Measurements from ENCODE around the gene CSAD.

DNA sequence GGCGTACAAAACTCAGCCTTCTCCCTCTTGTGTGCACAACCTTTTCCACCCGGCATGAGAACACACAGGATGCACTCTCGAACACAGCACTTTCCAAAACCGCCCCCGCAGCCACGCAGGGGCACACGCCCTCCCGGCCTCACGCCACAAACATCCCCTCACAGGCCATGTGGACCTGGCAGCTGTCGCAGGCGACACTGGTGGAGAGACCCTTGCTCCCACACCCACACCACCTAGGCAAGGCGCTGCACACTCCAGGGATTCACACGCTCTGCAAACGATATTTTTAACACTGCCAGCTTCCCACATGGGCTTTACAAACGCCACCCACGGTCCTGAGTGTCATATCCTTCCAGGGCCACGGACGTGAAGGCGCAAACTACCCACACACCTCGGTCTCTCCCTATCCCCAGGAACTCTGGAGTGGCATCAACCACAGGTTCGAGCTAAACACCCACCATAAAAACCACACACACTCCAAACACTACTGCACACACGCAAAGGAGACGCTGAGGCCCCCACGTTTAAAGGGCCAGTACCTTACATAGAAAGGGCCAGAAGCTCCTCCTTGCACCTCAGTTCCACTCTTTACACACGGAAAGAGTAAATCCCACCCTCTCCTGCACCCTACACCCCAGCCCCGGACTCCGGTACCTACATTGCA is 38.7 kb upstream of the CSAD start:
- TF ChIP-seq, protein P1, sequence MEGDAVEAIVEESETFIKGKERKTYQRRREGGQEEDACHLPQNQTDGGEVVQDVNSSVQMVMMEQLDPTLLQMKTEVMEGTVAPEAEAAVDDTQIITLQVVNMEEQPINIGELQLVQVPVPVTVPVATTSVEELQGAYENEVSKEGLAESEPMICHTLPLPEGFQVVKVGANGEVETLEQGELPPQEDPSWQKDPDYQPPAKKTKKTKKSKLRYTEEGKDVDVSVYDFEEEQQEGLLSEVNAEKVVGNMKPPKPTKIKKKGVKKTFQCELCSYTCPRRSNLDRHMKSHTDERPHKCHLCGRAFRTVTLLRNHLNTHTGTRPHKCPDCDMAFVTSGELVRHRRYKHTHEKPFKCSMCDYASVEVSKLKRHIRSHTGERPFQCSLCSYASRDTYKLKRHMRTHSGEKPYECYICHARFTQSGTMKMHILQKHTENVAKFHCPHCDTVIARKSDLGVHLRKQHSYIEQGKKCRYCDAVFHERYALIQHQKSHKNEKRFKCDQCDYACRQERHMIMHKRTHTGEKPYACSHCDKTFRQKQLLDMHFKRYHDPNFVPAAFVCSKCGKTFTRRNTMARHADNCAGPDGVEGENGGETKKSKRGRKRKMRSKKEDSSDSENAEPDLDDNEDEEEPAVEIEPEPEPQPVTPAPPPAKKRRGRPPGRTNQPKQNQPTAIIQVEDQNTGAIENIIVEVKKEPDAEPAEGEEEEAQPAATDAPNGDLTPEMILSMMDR (IDR thresholded peaks at IDR 0.05 in 8 of 11, conservative IDR thresholded peaks at IDR 0.05 in 3 of 11) = no peak
- TF ChIP-seq POLR2A (IDR thresholded peaks at IDR 0.05) = no peak
- TF ChIP-seq POLR2AphosphoS5 (IDR thresholded peaks at IDR 0.05) = peak; percentile 44 to 74 (median 71)
